GM10266 (cell line): Measurements from ENCODE around the gene PSD4.

Source experiments
- DNase-seq: peaks from one replicate; pipeline ENCODE4 v3.0.0; 2012; ENCODE audit errors: extremely low spot score
- TF ChIP-seq, protein P1 (sequence below): IDR thresholded peaks from 2 replicates; pipeline ENCODE4 v1.5.1; 2012; ENCODE audit warnings: mild to moderate bottlenecking, low read depth; ENCODE audit not compliant: control insufficient read depth, insufficient read depth; ENCODE audit errors: missing control alignments

Gene PSD4

DNA sequence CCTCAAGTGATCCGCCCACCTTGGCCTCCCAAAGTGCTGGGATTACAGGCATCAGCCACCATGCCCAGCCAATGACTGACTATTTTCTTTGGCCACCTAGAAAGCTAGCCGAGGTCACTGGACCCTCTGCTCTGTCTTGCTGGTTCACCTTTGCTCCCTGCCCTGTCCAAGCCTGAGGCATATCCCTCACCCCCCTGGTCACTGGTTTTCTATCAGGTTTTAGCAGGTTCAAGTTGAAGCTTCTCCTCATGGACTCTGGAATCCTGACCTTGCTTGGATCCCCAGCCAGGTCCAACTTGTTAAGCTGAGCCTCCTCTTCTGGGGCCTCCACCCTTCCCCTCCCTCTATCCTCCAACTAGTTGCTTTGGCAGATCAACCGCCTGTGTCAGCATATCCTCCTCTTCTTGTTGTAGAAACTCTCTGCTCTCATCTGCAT, 71.5 kb downstream of the PSD4 start:
- TF ChIP-seq, protein P1, sequence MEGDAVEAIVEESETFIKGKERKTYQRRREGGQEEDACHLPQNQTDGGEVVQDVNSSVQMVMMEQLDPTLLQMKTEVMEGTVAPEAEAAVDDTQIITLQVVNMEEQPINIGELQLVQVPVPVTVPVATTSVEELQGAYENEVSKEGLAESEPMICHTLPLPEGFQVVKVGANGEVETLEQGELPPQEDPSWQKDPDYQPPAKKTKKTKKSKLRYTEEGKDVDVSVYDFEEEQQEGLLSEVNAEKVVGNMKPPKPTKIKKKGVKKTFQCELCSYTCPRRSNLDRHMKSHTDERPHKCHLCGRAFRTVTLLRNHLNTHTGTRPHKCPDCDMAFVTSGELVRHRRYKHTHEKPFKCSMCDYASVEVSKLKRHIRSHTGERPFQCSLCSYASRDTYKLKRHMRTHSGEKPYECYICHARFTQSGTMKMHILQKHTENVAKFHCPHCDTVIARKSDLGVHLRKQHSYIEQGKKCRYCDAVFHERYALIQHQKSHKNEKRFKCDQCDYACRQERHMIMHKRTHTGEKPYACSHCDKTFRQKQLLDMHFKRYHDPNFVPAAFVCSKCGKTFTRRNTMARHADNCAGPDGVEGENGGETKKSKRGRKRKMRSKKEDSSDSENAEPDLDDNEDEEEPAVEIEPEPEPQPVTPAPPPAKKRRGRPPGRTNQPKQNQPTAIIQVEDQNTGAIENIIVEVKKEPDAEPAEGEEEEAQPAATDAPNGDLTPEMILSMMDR: no peak

DNA sequence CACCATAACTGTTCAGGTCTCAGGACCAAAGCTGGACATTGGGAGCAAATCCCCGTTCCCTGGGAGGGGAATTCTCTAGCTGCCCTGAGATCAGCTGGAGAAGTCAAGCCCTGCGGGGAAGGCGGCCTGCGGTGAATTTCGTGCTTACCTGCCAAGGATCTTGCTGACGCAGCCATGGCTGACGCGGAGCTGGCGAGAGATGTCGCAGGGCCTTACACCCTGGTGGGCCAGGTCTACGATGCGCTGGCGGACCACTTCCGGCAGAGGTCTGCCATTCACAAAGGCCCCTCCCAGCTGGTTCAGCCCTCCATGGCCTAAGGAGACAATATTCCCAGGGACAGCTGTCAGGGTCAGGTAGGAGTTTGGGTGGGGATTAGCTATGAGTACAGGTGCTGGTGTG, 72.8 kb downstream of the PSD4 start:
- TF ChIP-seq, protein P1: no peak
- no peak for DNase-seq

More for the DNA sequence above, 71.5 kb downstream of the PSD4 start:
- no peak for DNase-seq

DNA sequence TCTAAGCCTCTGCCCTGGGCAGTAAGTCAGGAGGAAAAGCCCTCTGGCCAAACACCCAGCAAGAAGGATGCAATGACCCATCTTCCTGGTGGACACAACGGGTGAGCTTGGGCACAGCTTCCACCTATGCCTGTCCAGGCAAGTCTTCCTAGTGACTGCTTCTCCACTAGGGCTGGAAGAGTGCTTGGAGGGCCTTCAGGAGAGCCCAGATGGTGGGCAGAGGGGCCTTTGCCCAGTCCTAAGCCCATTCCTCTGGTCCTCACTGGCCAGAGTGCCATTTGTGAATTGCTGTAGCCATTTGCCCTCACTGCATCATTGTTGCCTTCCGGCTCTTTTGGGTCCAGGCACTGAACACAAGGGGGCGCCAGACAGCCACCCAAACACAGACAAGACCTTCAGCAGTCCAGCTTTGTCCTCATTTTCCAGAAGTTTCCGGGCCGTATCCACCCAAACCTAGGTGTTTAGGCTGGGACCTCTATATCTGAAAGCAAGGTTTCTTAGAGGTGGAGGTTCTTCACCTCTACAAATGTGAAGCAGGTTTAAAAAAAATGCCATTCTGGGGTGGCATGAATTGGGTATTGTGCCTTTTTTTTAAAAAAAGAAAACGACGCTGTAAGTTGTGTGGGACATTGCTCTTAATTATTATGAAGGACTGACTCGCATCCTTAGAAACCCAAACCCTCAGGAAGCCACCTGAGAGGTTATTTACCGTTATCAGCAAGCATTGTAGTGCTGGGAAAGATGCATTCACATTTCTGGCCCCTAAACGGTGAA, 75.4 kb downstream of the PSD4 start:
- peak; percentile 86 for DNase-seq
- TF ChIP-seq, protein P1: peak; percentile 89

DNA sequence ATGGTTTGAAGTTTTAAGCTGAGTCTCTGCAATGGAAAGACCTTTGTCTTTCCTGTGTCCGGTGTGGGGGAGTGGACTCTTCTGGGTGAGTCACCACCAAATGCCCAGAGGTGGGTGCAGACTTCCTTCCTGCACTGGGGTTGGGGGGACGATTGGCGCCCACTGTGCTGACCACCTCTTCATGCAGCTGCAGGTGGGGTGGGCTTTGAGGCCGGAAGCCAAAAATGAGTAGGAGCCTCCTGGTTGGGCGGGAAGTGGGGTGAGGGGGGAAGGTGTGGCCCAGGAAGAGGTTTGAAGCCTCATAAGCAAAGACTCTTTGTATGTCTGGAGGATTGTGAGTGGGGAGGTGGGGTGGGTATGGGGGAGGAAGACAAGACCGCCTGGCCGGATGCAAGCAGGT, 77.3 kb downstream of the PSD4 start:
- TF ChIP-seq, protein P1: no peak
- DNase-seq: no peak

DNA sequence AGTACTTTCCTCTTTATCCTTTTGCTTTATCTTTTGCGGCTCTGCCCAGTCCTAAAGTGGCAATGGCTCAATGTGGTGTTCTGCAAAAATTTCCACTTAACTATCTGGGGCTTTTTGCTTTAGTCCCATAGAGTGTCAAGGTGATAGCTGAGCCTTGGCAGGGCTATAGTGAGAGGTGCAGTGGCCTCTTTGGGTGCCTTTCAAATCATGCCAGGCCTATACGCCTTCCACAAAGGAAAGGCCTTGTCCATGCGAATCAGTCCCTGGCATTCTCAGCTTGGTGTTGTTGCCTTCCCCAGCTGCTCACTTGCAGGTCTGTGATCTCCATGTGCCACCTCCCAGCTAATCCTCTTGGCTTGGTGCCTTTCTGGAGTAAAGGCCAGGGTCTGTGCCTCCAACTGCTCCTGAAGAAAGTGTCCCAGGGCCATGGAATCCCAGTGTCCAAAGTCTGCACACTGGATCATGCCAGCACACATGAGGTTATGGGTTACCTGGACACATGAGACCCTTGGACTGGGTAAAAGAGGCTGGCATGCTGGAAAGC, 78.3 kb downstream of the PSD4 start:
- no peak for DNase-seq
- TF ChIP-seq, protein P1: no peak

DNA sequence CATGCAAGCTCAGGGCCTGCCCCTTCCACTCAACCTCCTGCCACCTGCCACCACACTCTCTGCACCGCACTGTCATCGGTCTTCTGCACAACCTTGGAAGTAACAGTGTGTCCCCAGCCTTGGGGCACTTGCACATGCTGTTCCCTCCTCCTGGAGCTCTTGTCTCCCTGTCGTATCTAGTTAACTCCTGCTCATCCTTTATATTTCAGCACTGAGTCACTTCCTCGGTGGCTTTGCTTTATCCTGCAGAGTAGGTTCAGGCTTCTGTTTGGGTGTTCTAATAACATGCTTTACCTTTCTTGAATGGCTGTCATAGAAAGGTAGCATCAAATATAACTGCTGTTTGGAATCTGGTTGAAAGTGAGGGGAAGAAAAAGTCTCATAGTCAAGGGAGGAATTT, 79.7 kb downstream of the PSD4 start:
- TF ChIP-seq, protein P1: no peak
- no peak for DNase-seq
